Spleen (tissue), 7 donors: Measurements from ENCODE around the gene ZNF277.

ENCODE experiments used
- CTCF ChIP-seq, 11 experiments: fragments of 200-600 bp in 7 of 11; fragments of 450-650 bp in 4 of 11; sonication (generic) in 4 of 11; IDR thresholded peaks in 8 of 11; conservative IDR thresholded peaks in 3 of 11; 1 replicate in 7 of 11; 2 replicates in 4 of 11; pipeline versions ENCODE4 v1.4.0 to v1.8.0; 2016 to 2021; ENCODE audit warnings: antibody characterized with exemption in 11 of 11, inconsistent platforms in 4 of 11, mild to moderate bottlenecking in 1 of 11
- POLR2A ChIP-seq, 3 donors: fragments of 450-650 bp; IDR thresholded peaks; one replicate each; pipeline ENCODE4 v1.5.1; 2017; ENCODE audit warnings: antibody characterized with exemption in 3 of 3, mild to moderate bottlenecking in 1 of 3
- donor health status: DM: no; HTN: no; CAD: no; lungs with moderate emphysema.
- donor health status: DM: no; HTN: no; CAD: no.
- donor health status: DM: no; HTN: no; CAD: no.

GRCh38 chr7:112377593-112377992 lies 171.1 kb downstream of the ZNF277 start:
- no peak for TF ChIP-seq POLR2A (IDR thresholded peaks at IDR 0.05)
- TF ChIP-seq CTCF (IDR thresholded peaks at IDR 0.05 in 8 of 11, conservative IDR thresholded peaks at IDR 0.05 in 3 of 11) = no peak
